Measurements from ENCODE around the gene AQR. TPM values are rescaled to one million over a fixed set of nuclear protein-coding genes. Genes with fewer than 3 reads are reported as not detected.
"Not testable (repeated sequence)": the region's sequence is repeated elsewhere in the genome, so short reads cannot be mapped to it uniquely, and the experiment has no call there.

Gene AQR
- total RNA-seq, 1 donor from 2014 or later: 46.3 TPM

GRCh38 chr15:34964277-34964676, 5.3 kb downstream of the AQR start:
- intact Hi-C loops (cut with micrococcal nuclease): no loop called here

DNA sequence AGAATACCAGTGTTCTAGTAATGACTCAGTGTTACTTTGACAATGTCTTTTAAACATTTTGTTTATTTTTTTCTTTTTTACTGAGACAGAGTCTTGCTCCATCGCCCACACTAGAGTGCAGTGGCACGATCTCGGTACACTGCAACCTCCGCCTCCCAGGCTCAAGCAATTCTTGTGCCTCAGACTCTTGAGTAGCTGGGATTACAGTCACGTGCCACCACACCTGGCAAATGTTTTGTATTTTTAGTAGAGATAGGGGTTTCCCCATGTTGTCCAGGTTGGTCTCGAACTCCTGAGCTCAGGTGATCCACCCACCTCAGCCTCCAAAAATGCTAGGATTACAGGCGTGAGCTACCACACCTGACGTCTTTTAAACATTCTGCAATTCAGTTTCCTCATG, 15.7 kb downstream of the AQR start:
- intact Hi-C loops (cut with micrococcal nuclease): no loop called here

DNA sequence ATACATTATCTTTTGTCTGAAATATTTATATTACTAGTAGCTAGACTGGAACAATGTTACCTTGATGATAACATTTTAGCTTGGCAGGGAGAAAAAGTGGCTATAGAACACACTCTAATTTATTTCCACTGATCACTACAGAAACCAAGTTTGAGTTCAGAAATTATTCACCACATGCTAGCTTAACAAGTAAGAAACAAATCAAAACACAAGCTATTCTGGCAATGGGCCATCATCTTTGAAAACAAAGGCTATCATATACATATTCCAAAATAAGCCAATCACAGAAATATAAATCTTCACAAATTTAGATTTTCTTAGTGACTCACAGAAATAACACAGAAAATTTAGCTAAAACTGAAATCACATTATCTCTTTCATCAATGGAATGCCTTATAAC, 17.1 kb downstream of the AQR start:
- intact Hi-C loops (cut with micrococcal nuclease): no loop called here

- intact Hi-C loops (cut with micrococcal nuclease): no loop called here
Measured at GRCh38 chr15:34951993-34952392, 17.5 kb downstream of the AQR start.

- intact Hi-C loops (cut with micrococcal nuclease): no loop called here
Measured at GRCh38 chr15:34944936-34945335, 24.6 kb downstream of the AQR start.

- intact Hi-C loops (cut with micrococcal nuclease): no loop called here
Measured at GRCh38 chr15:34943711-34944110, 25.8 kb downstream of the AQR start.

DNA sequence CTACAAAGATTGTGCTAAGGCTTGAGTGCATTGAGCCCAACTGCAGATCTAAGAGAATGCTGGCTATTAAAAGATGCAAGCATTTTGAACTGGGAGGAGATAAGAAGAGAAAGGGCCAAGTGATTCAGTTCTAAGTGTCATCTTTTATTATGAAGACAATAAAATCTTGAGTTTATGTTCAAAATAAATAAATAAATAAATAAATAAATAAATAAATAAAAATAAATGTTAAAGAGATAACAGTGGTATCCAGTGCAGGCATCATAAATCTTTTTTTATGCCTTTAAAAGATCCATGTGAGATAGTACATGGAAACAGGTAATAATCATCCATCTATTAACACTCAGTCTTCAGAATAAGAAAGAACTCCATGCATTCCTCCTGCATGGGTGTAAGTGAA, 26.3 kb downstream of the AQR start:
- intact Hi-C loops (cut with micrococcal nuclease): not testable (repeated sequence)

- intact Hi-C loops (cut with micrococcal nuclease): no loop called here
Measured at GRCh38 chr15:34942363-34942762, 27.2 kb downstream of the AQR start.

GRCh38 chr15:34941831-34942230, 27.7 kb downstream of the AQR start:
- intact Hi-C loops (cut with micrococcal nuclease): no loop called here

GRCh38 chr15:34941185-34941698, 28.3 kb downstream of the AQR start:
- intact Hi-C loops (cut with micrococcal nuclease): no loop called here

DNA sequence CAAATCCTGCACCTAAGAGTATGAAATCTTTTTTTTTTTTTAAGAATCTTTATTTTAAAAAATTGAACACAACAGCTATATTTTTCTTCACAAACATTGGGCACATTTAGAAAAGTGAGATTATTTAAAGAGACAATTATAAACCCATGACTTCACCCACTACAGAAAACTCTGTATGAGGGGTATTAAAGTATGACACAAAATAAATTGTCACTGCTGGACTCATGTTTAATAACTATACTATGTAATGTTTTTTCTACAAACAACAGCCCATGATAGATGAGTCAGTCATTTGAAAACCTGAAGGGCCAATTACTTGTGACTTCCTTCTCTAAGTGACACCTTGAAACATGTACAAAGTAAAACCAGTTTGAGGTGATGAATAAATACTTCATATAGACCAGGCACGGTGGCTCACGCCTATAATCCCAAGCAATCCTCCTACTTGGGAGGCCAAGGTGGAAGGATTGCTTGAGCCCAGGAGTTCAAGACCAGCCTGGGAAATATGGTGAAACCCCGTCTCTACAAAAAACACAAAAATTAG, 36.0 kb downstream of the AQR start:
- intact Hi-C loops (cut with micrococcal nuclease): no loop called here

GRCh38 chr15:34928349-34928748, 41.2 kb downstream of the AQR start:
- intact Hi-C loops (cut with micrococcal nuclease): not testable (repeated sequence)

DNA sequence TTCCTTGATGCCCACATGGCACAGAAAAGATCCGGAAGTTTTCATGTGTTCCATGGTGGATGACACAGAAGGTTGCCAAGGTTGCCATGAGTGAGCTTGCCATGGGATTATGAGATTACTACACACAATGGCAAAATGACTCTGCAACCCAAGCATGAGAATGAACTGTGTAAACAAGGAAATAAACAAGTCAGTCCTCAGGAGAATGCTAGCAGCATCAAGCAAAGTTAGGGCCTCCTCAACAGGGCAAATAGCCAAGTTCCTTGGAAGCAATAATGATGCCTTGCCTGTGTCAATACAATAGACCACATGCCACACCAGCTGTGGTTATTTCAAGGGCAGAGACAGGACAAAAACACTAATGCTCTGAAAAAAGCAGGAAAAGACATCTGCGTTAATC, 41.8 kb downstream of the AQR start:
- intact Hi-C loops (cut with micrococcal nuclease): no loop called here

DNA sequence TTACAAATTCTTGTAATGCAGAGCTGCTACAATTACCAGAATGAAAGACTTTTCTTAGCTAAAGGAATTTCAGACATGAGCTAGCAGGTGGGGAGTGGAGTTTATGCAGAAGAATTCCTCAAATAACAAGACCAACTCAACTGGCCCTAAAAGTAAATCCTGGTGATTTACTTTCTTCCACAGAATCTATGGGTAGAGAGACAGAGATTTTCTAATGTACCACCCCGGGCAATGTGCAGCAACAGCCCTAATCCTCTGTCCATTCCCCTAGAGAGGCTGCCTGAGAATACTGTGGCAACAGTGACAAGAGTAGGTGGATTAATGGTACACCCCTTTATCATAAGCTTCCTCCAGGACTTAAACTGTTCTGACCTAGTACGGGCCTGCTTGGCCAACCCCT, 55.2 kb downstream of the AQR start:
- intact Hi-C loops (cut with micrococcal nuclease): no loop called here

DNA sequence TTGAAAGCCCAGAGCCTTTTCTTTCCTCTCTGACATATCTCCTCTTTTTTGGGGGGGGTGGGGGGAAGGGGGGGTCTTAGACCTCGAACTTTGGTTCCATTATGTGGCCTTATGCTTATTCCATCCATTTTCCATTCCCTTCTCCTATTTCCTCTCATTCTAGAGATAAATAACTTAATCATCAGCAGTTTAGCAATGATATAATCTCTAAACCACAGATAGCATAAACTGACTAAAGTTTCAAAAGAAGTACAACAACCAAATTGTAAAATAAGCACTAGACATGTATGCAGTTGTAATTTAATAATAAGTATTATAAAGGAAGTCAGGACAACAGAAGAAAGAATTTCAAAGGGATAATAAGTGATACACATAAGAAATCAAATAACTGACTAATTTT, 64.5 kb downstream of the AQR start:
- intact Hi-C loops (cut with micrococcal nuclease): no loop called here

- intact Hi-C loops (cut with micrococcal nuclease): no loop called here
Measured at GRCh38 chr15:34904527-34904926, 65.0 kb downstream of the AQR start.

DNA sequence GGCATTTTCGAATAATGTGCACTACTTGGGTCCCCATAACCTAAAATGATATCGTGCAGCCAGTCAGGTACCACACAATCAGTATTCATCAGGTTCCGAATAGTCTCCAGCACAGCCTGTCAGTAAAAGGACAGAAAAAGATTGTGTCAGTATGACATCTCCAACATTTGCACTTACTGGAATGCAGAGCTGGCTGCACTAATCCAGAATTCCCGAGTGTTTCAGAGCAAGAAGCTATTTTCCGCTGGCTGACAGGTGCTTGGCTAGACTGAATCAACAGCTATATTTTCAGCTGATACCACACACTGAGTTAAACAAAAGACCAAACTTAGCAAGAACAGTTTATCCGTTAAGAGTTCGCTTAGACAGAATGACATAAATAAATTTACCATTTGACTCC, 68.8 kb downstream of the AQR start:
- intact Hi-C loops (cut with micrococcal nuclease): no loop called here

DNA sequence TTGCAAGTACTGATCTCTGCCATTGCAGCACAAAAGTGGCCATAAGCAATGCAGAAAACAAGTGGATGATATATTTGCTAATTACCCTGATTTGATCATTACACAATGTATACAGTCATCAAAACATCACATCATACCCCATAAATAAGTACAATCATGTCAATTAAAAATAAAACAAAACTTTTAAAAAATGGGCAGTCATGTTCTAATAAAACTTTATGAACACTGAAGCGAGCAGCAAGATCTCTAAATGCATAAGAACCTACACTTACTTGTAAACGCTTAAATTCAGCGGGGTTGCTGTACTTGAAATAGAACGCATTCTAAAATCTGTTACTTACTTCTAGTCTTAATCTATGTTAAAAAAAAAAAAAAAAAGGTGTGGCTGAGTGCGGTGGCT, 73.4 kb downstream of the AQR start:
- intact Hi-C loops (cut with micrococcal nuclease): no loop called here

GRCh38 chr15:34893967-34894366, 75.6 kb downstream of the AQR start:
- intact Hi-C loops (cut with micrococcal nuclease): no loop called here

DNA sequence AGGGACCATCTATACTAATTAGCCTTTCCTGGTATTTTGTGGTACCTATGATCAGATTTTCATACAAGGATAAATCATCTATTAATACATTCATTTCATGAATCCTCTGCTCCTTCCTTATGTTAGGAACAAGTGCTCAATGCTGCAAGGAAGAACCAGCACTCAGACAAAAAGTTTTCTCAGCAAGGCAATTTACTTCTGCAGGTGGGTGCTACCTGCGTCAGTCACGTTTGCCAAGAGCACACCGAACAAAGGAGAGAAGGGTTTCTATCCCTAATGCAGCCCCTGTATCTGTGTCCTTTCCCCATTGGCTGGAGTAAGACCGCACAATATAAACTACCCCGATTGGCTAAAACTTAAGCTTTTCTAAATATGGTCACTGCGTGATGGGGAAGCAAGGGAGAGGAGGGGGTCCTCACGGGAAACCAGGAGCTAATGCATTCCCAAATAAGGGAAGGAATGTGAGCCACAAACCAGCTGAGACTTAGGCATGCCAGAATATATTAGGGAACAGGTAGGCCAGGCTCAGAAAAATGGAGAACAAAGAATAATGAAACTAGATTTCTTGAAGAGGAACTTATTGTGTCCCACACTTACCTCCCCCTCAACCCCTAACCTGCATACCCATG, 76.5 kb downstream of the AQR start:
- intact Hi-C loops (cut with micrococcal nuclease): no loop called here

GRCh38 chr15:34890424-34890823, 79.1 kb downstream of the AQR start:
- intact Hi-C loops (cut with micrococcal nuclease): no loop called here

- intact Hi-C loops (cut with micrococcal nuclease): no loop called here
Measured at GRCh38 chr15:34889476-34889875, 80.1 kb downstream of the AQR start.

GRCh38 chr15:34886134-34886533, 83.4 kb downstream of the AQR start:
- intact Hi-C loops (cut with micrococcal nuclease): no loop called here
